Kidney epithelial cell (primary cell): ENCODE results near the gene AKR7A3. TPM values are rescaled to one million over a fixed set of nuclear protein-coding genes. Genes with fewer than 3 reads are reported as not detected.
"Not testable (repeated sequence)": the region's sequence is repeated elsewhere in the genome, so short reads cannot be mapped to it uniquely, and the experiment has no call there.

Source experiments
- DNase-seq: peaks from one replicate; pipeline ENCODE4 v3.0.0-alpha.2; 2010; ENCODE audit warnings: low read depth
- H3K27me3 ChIP-seq: 2 replicates; pipeline ENCODE4 v1.6.0; 2011; ENCODE audit warnings: low read length; ENCODE audit not compliant: control insufficient read depth, insufficient read depth
- H3K36me3 ChIP-seq: 2 replicates; pipeline ENCODE4 v1.5.1; 2011; ENCODE audit warnings: low read length; ENCODE audit not compliant: control insufficient read depth, insufficient read depth
- H3K4me3 ChIP-seq: 2 replicates; pipeline ENCODE4 v1.5.1; 2011; ENCODE audit warnings: low read depth, mild to moderate bottlenecking, control low read depth, low read length
- total RNA-seq: library from RNA; depleted of rRNA; stranded (reverse); fragments of >200 nt; gene quantifications from 2 replicates; pipeline ENCODE4 v1.2.3, GENCODE V29; 2015
- TF ChIP-seq, protein P1 (sequence below): IDR thresholded peaks from 2 replicates; pipeline ENCODE4 v1.5.1; 2011; ENCODE audit warnings: mild to moderate bottlenecking, moderate library complexity, low read length, control low read depth, inconsistent platforms; ENCODE audit not compliant: insufficient read depth, poor library complexity, severe bottlenecking

AKR7A3 gene
- total RNA-seq, 1 donor from 2014 or later = 0.33 TPM

GRCh38 chr1:19289244-19289643 is 674 bp upstream of the AKR7A3 start:
- Histone ChIP-seq H3K4me3 (no peak overlapping the region), H3K27me3 (peaks cover 4% of the 10 kb centered on the region), H3K36me3 (no peaks in the 10 kb centered on the region)
- TF ChIP-seq, protein P1, sequence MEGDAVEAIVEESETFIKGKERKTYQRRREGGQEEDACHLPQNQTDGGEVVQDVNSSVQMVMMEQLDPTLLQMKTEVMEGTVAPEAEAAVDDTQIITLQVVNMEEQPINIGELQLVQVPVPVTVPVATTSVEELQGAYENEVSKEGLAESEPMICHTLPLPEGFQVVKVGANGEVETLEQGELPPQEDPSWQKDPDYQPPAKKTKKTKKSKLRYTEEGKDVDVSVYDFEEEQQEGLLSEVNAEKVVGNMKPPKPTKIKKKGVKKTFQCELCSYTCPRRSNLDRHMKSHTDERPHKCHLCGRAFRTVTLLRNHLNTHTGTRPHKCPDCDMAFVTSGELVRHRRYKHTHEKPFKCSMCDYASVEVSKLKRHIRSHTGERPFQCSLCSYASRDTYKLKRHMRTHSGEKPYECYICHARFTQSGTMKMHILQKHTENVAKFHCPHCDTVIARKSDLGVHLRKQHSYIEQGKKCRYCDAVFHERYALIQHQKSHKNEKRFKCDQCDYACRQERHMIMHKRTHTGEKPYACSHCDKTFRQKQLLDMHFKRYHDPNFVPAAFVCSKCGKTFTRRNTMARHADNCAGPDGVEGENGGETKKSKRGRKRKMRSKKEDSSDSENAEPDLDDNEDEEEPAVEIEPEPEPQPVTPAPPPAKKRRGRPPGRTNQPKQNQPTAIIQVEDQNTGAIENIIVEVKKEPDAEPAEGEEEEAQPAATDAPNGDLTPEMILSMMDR = no peak
- DNase-seq = no peak

DNA sequence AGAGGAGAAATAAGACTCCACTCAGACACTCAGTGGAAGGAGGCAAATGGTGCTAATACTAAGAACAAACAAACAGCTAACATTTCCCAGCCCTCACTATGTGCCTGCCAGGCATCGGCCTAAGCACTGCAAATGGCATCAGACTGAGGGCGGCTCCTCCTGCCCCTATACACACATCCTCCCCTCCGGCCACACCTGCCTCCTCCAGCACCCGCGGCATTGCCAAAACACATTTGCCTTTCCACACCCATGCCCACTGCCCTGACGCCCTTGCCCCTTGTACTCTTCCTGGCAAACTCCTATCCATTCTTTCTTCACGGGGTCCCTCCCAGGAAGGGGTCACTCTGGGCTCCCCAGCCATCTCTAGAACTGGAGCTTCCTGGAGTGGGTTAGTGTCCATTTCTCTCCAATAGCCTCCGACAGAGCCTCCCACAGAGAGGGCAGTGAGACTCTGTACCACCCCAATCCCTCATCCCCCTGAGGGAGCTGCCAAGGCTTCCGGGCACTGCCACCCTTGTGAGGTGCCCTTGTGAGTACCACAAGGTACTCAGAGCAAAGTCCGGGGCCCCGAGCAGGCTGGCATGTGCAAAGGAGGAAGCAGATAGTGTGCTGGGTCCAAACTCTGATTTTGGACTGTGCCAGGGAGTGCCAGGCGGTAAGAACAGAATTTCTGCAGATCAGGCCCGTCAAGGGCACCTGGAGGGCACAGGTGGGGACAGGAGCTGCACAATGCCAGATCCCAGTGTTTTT is 959 bp downstream of the AKR7A3 start:
- TF ChIP-seq, protein P1 = no peak
- no peak for DNase-seq
- no peak overlapping the region for H3K4me3 ChIP-seq
- H3K27me3 ChIP-seq = peaks cover 4% of the 10 kb centered on the region
- no peaks in the 10 kb centered on the region for H3K36me3 ChIP-seq

- not testable (repeated sequence) for H3K27me3 ChIP-seq, H3K4me3 ChIP-seq, DNase-seq, H3K36me3 ChIP-seq
Measured at GRCh38 chr1:19285807-19286206, 2.8 kb downstream of the AKR7A3 start.

DNA sequence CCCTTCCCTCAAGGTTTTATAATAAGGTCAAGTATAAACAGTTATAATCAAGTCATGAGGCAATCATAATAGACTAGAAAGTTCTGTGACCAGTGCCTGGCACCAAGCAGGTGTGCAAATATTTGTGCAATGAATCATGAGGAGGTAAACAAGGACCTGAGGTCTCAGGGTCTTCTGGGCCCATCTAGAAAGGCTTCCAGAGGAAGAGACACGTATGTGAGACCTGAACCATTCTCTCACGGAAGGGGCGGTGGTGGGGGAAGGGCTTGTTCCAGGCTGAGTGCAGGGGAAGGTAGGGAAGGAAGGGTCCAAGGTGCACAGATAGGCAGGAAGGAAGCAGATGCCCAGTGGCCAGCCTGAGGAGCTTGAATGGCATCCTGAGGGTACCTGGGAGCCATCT is 3.2 kb downstream of the AKR7A3 start:
- not testable (repeated sequence) for H3K4me3 ChIP-seq, H3K27me3 ChIP-seq, DNase-seq, H3K36me3 ChIP-seq

DNA sequence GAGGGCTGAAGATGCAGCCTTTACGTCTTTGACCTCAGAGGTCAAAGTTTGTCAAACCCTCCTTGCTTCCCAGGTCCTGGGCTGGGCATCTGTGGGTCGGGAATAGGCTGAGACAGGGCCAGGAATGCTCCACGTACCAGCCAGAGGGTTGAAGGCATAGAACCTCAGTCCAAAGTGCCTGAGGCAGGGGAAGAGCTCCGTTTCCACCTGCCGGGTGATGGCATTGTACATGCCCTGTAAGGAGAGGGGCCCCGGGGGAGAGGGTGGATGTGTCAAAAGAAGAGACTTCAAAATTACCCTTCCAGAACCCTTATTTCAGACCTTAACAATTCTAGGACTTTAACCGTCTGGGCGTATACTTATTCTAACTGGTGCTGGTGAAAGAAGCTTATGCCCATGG is 3.7 kb downstream of the AKR7A3 start:
- Histone ChIP-seq H3K27me3 (peaks cover 4% of the 10 kb centered on the region), H3K36me3 (no peaks in the 10 kb centered on the region), H3K4me3 (no peak overlapping the region)
- TF ChIP-seq, protein P1 = no peak
- no peak for DNase-seq

DNA sequence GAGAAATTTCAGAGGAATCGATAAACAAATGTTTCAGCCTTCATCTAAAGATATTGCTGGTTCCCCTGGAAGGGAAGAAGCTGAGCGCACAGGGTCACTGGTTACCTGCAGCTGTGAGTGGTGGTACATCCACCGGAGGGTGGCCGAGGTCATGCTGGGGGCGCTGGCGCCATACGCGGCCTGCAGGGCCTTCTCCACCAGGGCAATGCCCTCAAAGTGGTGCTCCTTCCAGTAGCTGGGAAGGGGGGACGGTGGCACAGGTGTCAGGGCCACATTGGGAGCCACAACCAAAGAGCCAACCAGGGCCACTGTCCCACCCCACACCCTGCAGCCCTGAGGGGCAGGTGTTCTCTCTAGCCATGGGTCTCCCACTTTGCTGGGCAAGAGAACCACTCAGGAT is 4.7 kb downstream of the AKR7A3 start:
- Histone ChIP-seq H3K4me3 (no peak overlapping the region), H3K27me3 (peaks cover 2% of the 10 kb centered on the region), H3K36me3 (no peaks in the 10 kb centered on the region)
- DNase-seq = no peak
- TF ChIP-seq, protein P1 = no peak

DNA sequence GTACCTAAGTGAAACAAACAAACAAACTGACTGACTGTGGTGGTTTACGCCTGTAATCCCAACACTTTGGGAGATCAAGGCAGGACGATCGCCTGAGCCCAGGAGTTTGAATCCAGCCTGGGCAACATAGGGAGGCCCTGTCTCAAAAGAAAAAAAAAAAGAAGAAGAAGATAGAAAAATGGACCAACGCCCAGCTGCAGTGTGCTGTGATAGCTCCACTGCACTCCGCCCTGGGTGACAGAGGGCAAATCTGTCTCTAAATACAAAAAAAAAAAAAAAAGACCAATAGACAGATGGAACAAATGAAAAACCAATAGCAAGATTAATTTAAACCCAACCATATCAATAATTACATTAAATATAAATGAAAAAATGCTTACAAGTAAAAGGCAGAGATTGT is 13.9 kb downstream of the AKR7A3 start:
- no peaks in the 10 kb centered on the region for H3K36me3 ChIP-seq
- TF ChIP-seq, protein P1 = no peak
- peaks cover 13% of the 10 kb centered on the region for H3K27me3 ChIP-seq
- no peak overlapping the region for H3K4me3 ChIP-seq
- DNase-seq = no peak

- H3K27me3 ChIP-seq = peaks cover 13% of the 10 kb centered on the region
- not testable (repeated sequence) for DNase-seq, H3K36me3 ChIP-seq, H3K4me3 ChIP-seq
Measured at GRCh38 chr1:19273844-19274531, 14.6 kb downstream of the AKR7A3 start.
